ENCODE data around the gene ACSM6. TPM values are rescaled to one million over a fixed set of nuclear protein-coding genes. Genes with fewer than 3 reads are reported as not detected.

The ACSM6 gene
- total RNA-seq, 4 donors from 2014 or later, result not detected

DNA sequence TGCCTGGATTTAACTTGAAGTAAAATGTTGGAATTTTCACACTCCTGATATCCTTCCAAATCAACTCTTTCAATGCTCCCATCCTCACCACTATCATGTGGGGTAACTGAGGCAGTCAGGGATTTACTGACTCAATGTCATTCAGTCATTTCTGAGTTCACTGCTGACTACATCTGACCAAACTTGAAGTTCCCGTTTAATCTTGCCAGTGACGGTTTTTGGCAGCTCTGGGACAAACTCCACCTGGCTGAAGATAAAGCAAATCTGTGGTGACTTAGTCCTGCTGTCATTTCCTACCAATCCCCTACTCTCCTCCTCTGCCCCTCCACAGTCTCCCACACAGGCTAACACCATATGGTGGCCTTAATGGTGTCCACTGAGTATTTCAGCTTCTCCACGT is 22.7 kb upstream of the ACSM6 start:
- no peaks in the 10 kb centered on the region for H3K4me1 ChIP-seq
- no peaks in the 10 kb centered on the region for H3K9me3 ChIP-seq
- no peak for TF ChIP-seq POLR2A (IDR thresholded peaks at IDR 0.05)
- TF ChIP-seq, protein P1, sequence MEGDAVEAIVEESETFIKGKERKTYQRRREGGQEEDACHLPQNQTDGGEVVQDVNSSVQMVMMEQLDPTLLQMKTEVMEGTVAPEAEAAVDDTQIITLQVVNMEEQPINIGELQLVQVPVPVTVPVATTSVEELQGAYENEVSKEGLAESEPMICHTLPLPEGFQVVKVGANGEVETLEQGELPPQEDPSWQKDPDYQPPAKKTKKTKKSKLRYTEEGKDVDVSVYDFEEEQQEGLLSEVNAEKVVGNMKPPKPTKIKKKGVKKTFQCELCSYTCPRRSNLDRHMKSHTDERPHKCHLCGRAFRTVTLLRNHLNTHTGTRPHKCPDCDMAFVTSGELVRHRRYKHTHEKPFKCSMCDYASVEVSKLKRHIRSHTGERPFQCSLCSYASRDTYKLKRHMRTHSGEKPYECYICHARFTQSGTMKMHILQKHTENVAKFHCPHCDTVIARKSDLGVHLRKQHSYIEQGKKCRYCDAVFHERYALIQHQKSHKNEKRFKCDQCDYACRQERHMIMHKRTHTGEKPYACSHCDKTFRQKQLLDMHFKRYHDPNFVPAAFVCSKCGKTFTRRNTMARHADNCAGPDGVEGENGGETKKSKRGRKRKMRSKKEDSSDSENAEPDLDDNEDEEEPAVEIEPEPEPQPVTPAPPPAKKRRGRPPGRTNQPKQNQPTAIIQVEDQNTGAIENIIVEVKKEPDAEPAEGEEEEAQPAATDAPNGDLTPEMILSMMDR (IDR thresholded peaks at IDR 0.05 in 4 of 5, conservative IDR thresholded peaks at IDR 0.05 in 1 of 5), result no peak
- ATAC-seq, result no peak
- no peak overlapping the region for H3K4me3 ChIP-seq
- H3K36me3 ChIP-seq, result no peaks in the 10 kb centered on the region
- intact Hi-C loops (cut with DNase I; ENCODE audit: low total_unique reads) (no loop called here), in situ Hi-C loops (cut with MboI; ENCODE audit: low sequenced_read_pairs in 4 of 4) (no loop called here)
- DNase-seq, result no peak
- no peaks in the 10 kb centered on the region for H3K27me3 ChIP-seq
- H3K27ac ChIP-seq, result no peak overlapping the region

DNA sequence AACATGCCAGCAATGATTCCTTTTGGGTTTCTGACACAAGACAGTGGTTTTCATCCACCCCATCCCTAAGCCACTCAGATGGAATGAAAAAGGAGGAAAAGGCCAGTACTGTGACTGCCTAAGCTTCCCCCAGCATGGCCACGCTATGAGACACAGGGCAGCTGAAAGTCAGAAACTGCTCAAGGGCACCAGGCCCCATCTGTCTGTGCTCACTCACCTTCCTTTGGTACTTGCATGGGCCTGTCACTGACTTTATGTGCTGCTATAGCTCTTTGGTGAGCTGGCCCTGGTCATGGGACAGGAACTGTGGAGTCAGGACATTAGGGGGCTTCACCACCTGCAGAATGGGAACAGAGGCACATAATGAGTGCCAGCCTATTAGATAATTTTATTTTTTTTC is 21.2 kb upstream of the ACSM6 start:
- H3K27me3 ChIP-seq, result no peaks in the 10 kb centered on the region
- no peak for ATAC-seq
- H3K9me3 ChIP-seq, result no peaks in the 10 kb centered on the region
- H3K27ac ChIP-seq, result no peak overlapping the region
- no peak overlapping the region for H3K4me3 ChIP-seq
- no peaks in the 10 kb centered on the region for H3K36me3 ChIP-seq
- in situ Hi-C loops (cut with MboI; ENCODE audit: low sequenced_read_pairs in 4 of 4) (no loop called here), intact Hi-C loops (cut with DNase I; ENCODE audit: low total_unique reads) (no loop called here)
- TF ChIP-seq, protein P1 (IDR thresholded peaks at IDR 0.05 in 4 of 5, conservative IDR thresholded peaks at IDR 0.05 in 1 of 5), result no peak
- TF ChIP-seq POLR2A (IDR thresholded peaks at IDR 0.05), result no peak
- DNase-seq, result no peak
- no peaks in the 10 kb centered on the region for H3K4me1 ChIP-seq

DNA sequence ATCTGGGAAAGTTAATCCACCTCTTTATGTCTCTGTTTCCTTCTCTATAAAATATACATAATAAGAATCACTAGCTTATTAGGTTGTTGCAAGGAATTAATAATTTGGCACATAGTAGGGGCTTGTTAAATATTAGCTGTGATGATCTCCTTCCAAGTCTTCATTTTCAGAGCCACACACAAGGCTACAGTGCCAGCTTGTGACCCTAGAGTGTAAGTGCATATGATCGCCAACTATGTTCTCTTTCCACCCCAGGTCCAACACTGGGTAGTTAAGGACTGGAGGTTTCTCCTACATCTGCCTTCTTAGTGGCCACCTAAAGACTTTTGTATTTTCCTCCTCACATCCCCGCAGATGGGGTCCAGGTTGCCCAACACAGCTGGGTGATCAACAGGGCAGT is 17.9 kb upstream of the ACSM6 start:
- H3K36me3 ChIP-seq, result no peaks in the 10 kb centered on the region
- no peak overlapping the region for H3K4me3 ChIP-seq
- no peaks in the 10 kb centered on the region for H3K9me3 ChIP-seq
- intact Hi-C loops (cut with DNase I; ENCODE audit: low total_unique reads), result no loop called here
- in situ Hi-C loops (cut with MboI; ENCODE audit: low sequenced_read_pairs in 4 of 4), result no loop called here
- no peaks in the 10 kb centered on the region for H3K27me3 ChIP-seq
- no peak for ATAC-seq
- TF ChIP-seq, protein P1 (IDR thresholded peaks at IDR 0.05 in 4 of 5, conservative IDR thresholded peaks at IDR 0.05 in 1 of 5), result no peak
- no peak for TF ChIP-seq POLR2A (IDR thresholded peaks at IDR 0.05)
- no peaks in the 10 kb centered on the region for H3K4me1 ChIP-seq
- DNase-seq, result no peak
- no peak overlapping the region for H3K27ac ChIP-seq

DNA sequence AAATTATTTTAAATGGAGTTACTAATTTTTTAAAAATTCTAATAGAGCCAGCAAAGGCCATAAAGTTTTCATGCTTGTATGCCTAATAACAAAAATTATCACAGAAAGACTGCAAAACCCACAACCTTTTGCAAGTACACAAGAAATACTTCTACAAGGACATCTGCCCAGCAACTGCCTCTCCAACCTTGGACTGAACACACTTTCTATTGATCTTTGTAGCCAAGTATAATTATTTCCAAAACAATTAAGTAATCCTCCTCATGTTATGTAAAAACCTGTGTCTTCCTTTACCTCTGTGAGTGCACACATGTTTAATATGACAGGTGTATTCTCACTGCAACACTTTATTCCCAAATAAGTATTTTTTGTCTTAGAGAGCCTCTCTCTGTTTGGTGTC is 16.6 kb upstream of the ACSM6 start:
- in situ Hi-C loops (cut with MboI; ENCODE audit: low sequenced_read_pairs in 4 of 4) (no loop called here), intact Hi-C loops (cut with DNase I; ENCODE audit: low total_unique reads) (no loop called here)
- ATAC-seq (no peak), DNase-seq (no peak)
- Histone ChIP-seq H3K4me1 (peaks cover 0 to under 1% of the 10 kb centered on the region in 2 donors), H3K4me3 (no peak overlapping the region), H3K27ac (no peak overlapping the region), H3K27me3 (no peaks in the 10 kb centered on the region), H3K9me3 (no peaks in the 10 kb centered on the region), H3K36me3 (no peaks in the 10 kb centered on the region)
- TF ChIP-seq, protein P1 (IDR thresholded peaks at IDR 0.05 in 4 of 5, conservative IDR thresholded peaks at IDR 0.05 in 1 of 5), result no peak

DNA sequence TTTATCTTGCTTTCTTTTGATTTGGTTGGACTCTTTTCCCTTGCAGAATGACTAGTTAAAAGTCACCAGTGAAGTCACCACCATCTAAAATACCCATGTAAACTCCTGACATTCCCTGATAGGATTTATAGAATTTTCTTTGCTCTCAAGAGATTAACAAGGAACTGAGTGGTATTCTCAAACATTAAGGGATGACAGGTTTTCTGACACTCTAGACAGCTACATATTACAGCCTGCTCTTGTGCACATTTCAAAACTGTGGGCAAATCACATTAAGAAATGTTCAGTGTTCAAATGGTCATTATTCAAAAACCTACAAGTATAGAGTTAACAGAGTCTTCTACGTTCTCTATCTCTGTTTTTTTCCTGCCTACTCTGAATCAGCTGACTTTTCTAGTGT is 15.8 kb upstream of the ACSM6 start:
- DNase-seq, result no peak
- no peak overlapping the region for H3K4me3 ChIP-seq
- peaks cover 0 to 8% of the 10 kb centered on the region in 2 donors for H3K4me1 ChIP-seq
- TF ChIP-seq, protein P1 (IDR thresholded peaks at IDR 0.05 in 4 of 5, conservative IDR thresholded peaks at IDR 0.05 in 1 of 5), result no peak
- TF ChIP-seq POLR2A (IDR thresholded peaks at IDR 0.05), result no peak
- H3K27ac ChIP-seq, result no peak overlapping the region
- in situ Hi-C loops (cut with MboI; ENCODE audit: low sequenced_read_pairs in 4 of 4) (no loop called here), intact Hi-C loops (cut with DNase I; ENCODE audit: low total_unique reads) (no loop called here)
- ATAC-seq, result no peak
- H3K36me3 ChIP-seq, result no peaks in the 10 kb centered on the region
- no peaks in the 10 kb centered on the region for H3K27me3 ChIP-seq
- H3K9me3 ChIP-seq, result no peaks in the 10 kb centered on the region
